ENCODE results near the gene KCNH6.

GRCh38 chr17:63549289-63549945, 26.3 kb downstream of the KCNH6 start:
- no peak for TF ChIP-seq CTCF (IDR thresholded peaks at IDR 0.05; ENCODE audit: low read length)
- no peak for TF ChIP-seq EZH2 (optimal IDR thresholded peaks at IDR 0.05; ENCODE audit: low read depth, low read length)
